H9 (cell line): ENCODE measurements around the gene FCRL6. TPM values are rescaled to one million over a fixed set of nuclear protein-coding genes. Genes with fewer than 3 reads are reported as not detected.

ENCODE experiments used
- DNase-seq: peaks from one replicate; pipeline ENCODE4 v3.0.0-alpha.2; 2017
- H2AFZ ChIP-seq: one replicate; pipeline ENCODE4 v1.6.1; 2013; ENCODE audit warnings: mild to moderate bottlenecking, low read length, control low read depth, moderate library complexity
- H2AK5ac ChIP-seq: 2 replicates; pipeline ENCODE4 v1.6.1; 2013; ENCODE audit warnings: low read length, control low read depth, mixed read lengths; ENCODE audit not compliant: insufficient read length
- H2BK120ac ChIP-seq: one replicate; pipeline ENCODE4 v1.6.1; 2013; ENCODE audit warnings: low read depth, mild to moderate bottlenecking, low read length, control low read depth, inconsistent platforms; ENCODE audit not compliant: poor library complexity, severe bottlenecking
- H2BK12ac ChIP-seq: 2 replicates; pipeline ENCODE4 v1.6.1; 2013; ENCODE audit warnings: low read length, control low read depth, mixed read lengths, low read depth; ENCODE audit not compliant: insufficient read length
- H2BK15ac ChIP-seq: 2 replicates; pipeline ENCODE4 v1.6.1; 2013; ENCODE audit warnings: low read depth, low read length, control low read depth
- H2BK20ac ChIP-seq: one replicate; pipeline ENCODE4 v1.6.1; 2013; ENCODE audit warnings: low read depth, mild to moderate bottlenecking, low read length, control low read depth, inconsistent platforms; ENCODE audit not compliant: poor library complexity, severe bottlenecking
- H2BK5ac ChIP-seq: 2 replicates; pipeline ENCODE4 v1.6.1; 2013; ENCODE audit warnings: low read length, control low read depth, mixed read lengths; ENCODE audit not compliant: insufficient read length
- H3K14ac ChIP-seq: 2 replicates; pipeline ENCODE4 v1.6.1; 2013; ENCODE audit warnings: low read length, control low read depth; ENCODE audit not compliant: insufficient read depth
- H3K18ac ChIP-seq: 2 replicates; pipeline ENCODE4 v1.6.1; 2013; ENCODE audit warnings: low read depth, mild to moderate bottlenecking, mixed read lengths, low read length, control low read depth; ENCODE audit not compliant: insufficient read length
- H3K23ac ChIP-seq: 2 replicates; pipeline ENCODE4 v1.6.1; 2013; ENCODE audit warnings: low read length, control low read depth, mixed read lengths, low read depth; ENCODE audit not compliant: insufficient read length
- H3K23me2 ChIP-seq: 2 replicates; pipeline ENCODE4 v1.6.1; 2013; ENCODE audit warnings: low read depth, mild to moderate bottlenecking, mixed read lengths, low read length, control low read depth; ENCODE audit not compliant: insufficient read length, poor library complexity, severe bottlenecking
- H3K27ac ChIP-seq: 2 replicates; pipeline ENCODE4 v1.5.1; 2013; ENCODE audit warnings: low read length, control low read depth, mixed read lengths, low read depth; ENCODE audit not compliant: insufficient read length
- H3K27me3 ChIP-seq: 2 replicates; pipeline ENCODE4 v1.6.1; 2013; ENCODE audit warnings: low read length, control low read depth, inconsistent platforms; ENCODE audit not compliant: insufficient read depth
- H3K4ac ChIP-seq: 2 replicates; pipeline ENCODE4 v1.6.1; 2013; ENCODE audit warnings: low read depth, mild to moderate bottlenecking, control low read depth, inconsistent platforms, low read length, moderate library complexity
- H3K4me1 ChIP-seq: 2 replicates; pipeline ENCODE4 v1.6.1; 2013; ENCODE audit warnings: low read length, control low read depth, inconsistent platforms; ENCODE audit not compliant: insufficient read depth
- H3K4me2 ChIP-seq: 2 replicates; pipeline ENCODE4 v1.6.1; 2013; ENCODE audit warnings: low read length, control low read depth, mixed read lengths; ENCODE audit not compliant: insufficient read length, insufficient read depth
- H3K56ac ChIP-seq: 2 replicates; pipeline ENCODE4 v1.6.1; 2013; ENCODE audit warnings: low read depth, mild to moderate bottlenecking, mixed read lengths, low read length, control low read depth; ENCODE audit not compliant: insufficient read length
- H3K79me1 ChIP-seq: 2 replicates; pipeline ENCODE4 v1.6.1; 2013; ENCODE audit warnings: low read depth, mild to moderate bottlenecking, moderate library complexity, low read length, control low read depth, inconsistent platforms; ENCODE audit not compliant: insufficient read depth, poor library complexity, severe bottlenecking
- H3K79me2 ChIP-seq: 2 replicates; pipeline ENCODE4 v1.6.1; 2013; ENCODE audit warnings: low read length, control low read depth, inconsistent platforms; ENCODE audit not compliant: insufficient read depth
- H3K9ac ChIP-seq: 2 replicates; pipeline ENCODE4 v1.6.1; 2013; ENCODE audit warnings: low read length, control low read depth, mixed read lengths; ENCODE audit not compliant: insufficient read length; ENCODE audit errors: extremely low read depth
- H3K9me3 ChIP-seq: one replicate; pipeline ENCODE4 v1.6.1; 2013; ENCODE audit warnings: low read depth, low read length, inconsistent platforms; ENCODE audit not compliant: control insufficient read depth
- H3T11ph ChIP-seq: one replicate; pipeline ENCODE4 v1.6.1; 2013; ENCODE audit warnings: mild to moderate bottlenecking, low read length, control low read depth, inconsistent platforms
- H4K20me1 ChIP-seq: one replicate; pipeline ENCODE4 v1.6.1; 2013; ENCODE audit not compliant: control insufficient read depth, insufficient read length, insufficient read depth
- H4K5ac ChIP-seq: 2 replicates; pipeline ENCODE4 v1.6.1; 2013; ENCODE audit warnings: low read depth, mild to moderate bottlenecking, mixed read lengths, low read length, control low read depth; ENCODE audit not compliant: insufficient read length
- H4K8ac ChIP-seq: replicated peaks from 2 replicates; pipeline ENCODE4 v1.6.1; 2013; ENCODE audit warnings: low read length, control low read depth, mixed read lengths, low read depth; ENCODE audit not compliant: insufficient read length
- H4K91ac ChIP-seq: 2 replicates; pipeline ENCODE4 v1.6.1; 2013; ENCODE audit warnings: low read depth, mild to moderate bottlenecking, moderate library complexity, mixed read lengths, low read length, control low read depth; ENCODE audit not compliant: insufficient read length
- H3K27ac Mint-ChIP-seq, 3 experiments: 2 replicates in 2 of 3; 3 replicates in 1 of 3; pipeline ENCODE4 v1.8.0; 2020 to 2021; ENCODE audit warnings: mixed read lengths in 3 of 3, mild to moderate bottlenecking in 1 of 3, moderate library complexity in 1 of 3
- H3K27me3 Mint-ChIP-seq: 2 replicates; pipeline ENCODE4 v1.8.0; 2021; ENCODE audit warnings: low read depth, mild to moderate bottlenecking, moderate library complexity, mixed read lengths
- H3K36me3 Mint-ChIP-seq, 3 experiments: 2 replicates in 2 of 3; 3 replicates in 1 of 3; pipeline ENCODE4 v1.8.0; 2020 to 2021; ENCODE audit warnings: low read depth in 3 of 3, mixed read lengths in 3 of 3; ENCODE audit not compliant: insufficient read depth in 1 of 3
- H3K4me1 Mint-ChIP-seq, 2 experiments: 2 replicates each; pipeline ENCODE4 v1.8.0; 2020; ENCODE audit warnings: mixed read lengths in 2 of 2
- H3K4me3 Mint-ChIP-seq, 2 experiments: 2 replicates in 1 of 2; 3 replicates in 1 of 2; pipeline ENCODE4 v1.8.0; 2020 to 2021; ENCODE audit warnings: mild to moderate bottlenecking in 2 of 2, mixed read lengths in 2 of 2, moderate library complexity in 1 of 2
- H3K9me3 Mint-ChIP-seq, 2 experiments: 2 replicates in 1 of 2; 3 replicates in 1 of 2; pipeline ENCODE4 v1.8.0; 2020; ENCODE audit warnings: mild to moderate bottlenecking in 2 of 2, mixed read lengths in 2 of 2, moderate library complexity in 1 of 2
- CTCF ChIP-seq: fragments of 200-600 bp; sonication (generic); conservative IDR thresholded peaks from 3 replicates; pipeline ENCODE4 v1.8.0; 2021; ENCODE audit warnings: antibody characterized with exemption, mild to moderate bottlenecking
- WGBS: extraction: QIAGEN DNeasy Blood & Tissue Kit; methylation state at CpG from one replicate; pipeline ENCODE4 v1.1.7; 2013; ENCODE audit warnings: missing lambda C conversion rate, low lambda C conversion rate, mixed read lengths; ENCODE audit not compliant: insufficient read length; ENCODE audit errors: extremely low coverage; 5-methylcytosine and 5-hydroxymethylcytosine counted together
- total RNA-seq: library from RNA; stranded (reverse); gene quantifications from 2 replicates; pipeline ENCODE4 v1.2.1, GENCODE V29; 2021

The FCRL6 gene
- total RNA-seq, 1 experiment from 2014 or later = not detected

GRCh38 chr1:159815926-159816325, 13.8 kb downstream of the FCRL6 start:
- peaks cover 2% of the 10 kb centered on the region; the same call in 1 of the 2 replicates for H3K4me1 ChIP-seq
- H3K18ac ChIP-seq = no peak overlapping the region
- H3K79me1 ChIP-seq = no peaks in the 10 kb centered on the region
- Mint-ChIP-seq H3K4me1 (peaks cover 4 to 6% of the 10 kb centered on the region in 2 experiments; a peak in 2 of 4 replicates), H3K27ac (no peak overlapping the region), H3K36me3 (no peaks in the 10 kb centered on the region), H3K9me3 (no peaks in the 10 kb centered on the region; a peak in 1 of 5 replicates), H3K27me3 (peaks cover 12% of the 10 kb centered on the region), H3K4me3 (no peak overlapping the region)
- no peak overlapping the region for H2BK5ac ChIP-seq
- no peaks in the 10 kb centered on the region for H3K79me2 ChIP-seq
- no peak overlapping the region for H2BK20ac ChIP-seq
- H4K5ac ChIP-seq = no peak overlapping the region
- H2BK15ac ChIP-seq = no peak overlapping the region
- no peak overlapping the region for H2BK120ac ChIP-seq
- H2BK12ac ChIP-seq = no peak overlapping the region
- no CpG with 5 or more reads among the region's 8 CpGs for WGBS
- no peak overlapping the region for H4K8ac ChIP-seq
- no peaks in the 10 kb centered on the region for H3K23me2 ChIP-seq
- no peak overlapping the region for H2AFZ ChIP-seq
- no peak for TF ChIP-seq CTCF
- H4K91ac ChIP-seq = no peak overlapping the region
- H3K4me2 ChIP-seq = no peak overlapping the region
- DNase-seq = no peak
- H3K9me3 ChIP-seq = no peaks in the 10 kb centered on the region
- no peak overlapping the region for H3K23ac ChIP-seq
- H3K9ac ChIP-seq = no peak overlapping the region
- no peak overlapping the region for H2AK5ac ChIP-seq
- no peak overlapping the region for H3T11ph ChIP-seq
- no peak overlapping the region for H3K56ac ChIP-seq
- no peaks in the 10 kb centered on the region for H3K27me3 ChIP-seq
- no peak overlapping the region for H3K4ac ChIP-seq
- no peak overlapping the region for H3K14ac ChIP-seq
- no peaks in the 10 kb centered on the region for H4K20me1 ChIP-seq
- H3K27ac ChIP-seq = no peak overlapping the region
